Panc1 (cell line): ENCODE results near the gene OTOA.

ENCODE experiments used
- CTCF ChIP-seq: fragments of 450-650 bp; IDR thresholded peaks from 2 replicates; pipeline ENCODE4 v1.5.1; 2017; ENCODE audit warnings: mild to moderate bottlenecking
- TCF7L2 ChIP-seq: IDR thresholded peaks from 2 replicates; pipeline ENCODE4 v1.6.1; 2011; ENCODE audit warnings: mild to moderate bottlenecking, low read depth, low read length, inconsistent platforms

- no peak for TF ChIP-seq CTCF
- TF ChIP-seq TCF7L2: no peak
These were observed 25.2 kb upstream of the OTOA start for GRCh38 chr16:21638573-21638975.
